WI38 (cell line): ENCODE data around the gene CPE.

ENCODE experiments used
- H3K4me3 ChIP-seq: 2 replicates; pipeline ENCODE4 v1.5.1; 2011; ENCODE audit warnings: low read depth, mild to moderate bottlenecking, control low read depth, low read length
- TF ChIP-seq, protein P1 (sequence below): IDR thresholded peaks from 2 replicates; pipeline ENCODE4 v1.5.1; 2012; ENCODE audit warnings: low read depth, mild to moderate bottlenecking, control low read depth, low read length

The CPE gene

DNA sequence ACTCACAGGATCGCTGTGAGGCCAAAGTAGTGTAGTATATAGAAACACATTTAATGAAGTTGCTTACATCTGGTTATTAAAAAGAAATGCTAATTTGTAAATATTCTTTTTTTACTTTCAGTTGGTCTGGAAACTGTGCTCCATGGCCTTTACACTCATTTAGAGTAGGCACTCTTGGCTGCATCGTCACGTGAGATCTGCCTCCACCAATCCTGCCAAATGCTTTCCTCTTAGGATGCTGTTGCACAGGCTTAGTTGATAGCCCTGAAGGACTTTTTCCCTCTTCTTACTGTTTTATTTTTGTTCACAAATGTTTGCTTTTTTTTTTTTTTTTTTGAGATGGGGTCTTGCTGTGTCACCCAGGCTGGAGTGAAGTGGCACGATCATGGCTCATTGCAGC is 6.3 kb downstream of the CPE start:
- TF ChIP-seq, protein P1, sequence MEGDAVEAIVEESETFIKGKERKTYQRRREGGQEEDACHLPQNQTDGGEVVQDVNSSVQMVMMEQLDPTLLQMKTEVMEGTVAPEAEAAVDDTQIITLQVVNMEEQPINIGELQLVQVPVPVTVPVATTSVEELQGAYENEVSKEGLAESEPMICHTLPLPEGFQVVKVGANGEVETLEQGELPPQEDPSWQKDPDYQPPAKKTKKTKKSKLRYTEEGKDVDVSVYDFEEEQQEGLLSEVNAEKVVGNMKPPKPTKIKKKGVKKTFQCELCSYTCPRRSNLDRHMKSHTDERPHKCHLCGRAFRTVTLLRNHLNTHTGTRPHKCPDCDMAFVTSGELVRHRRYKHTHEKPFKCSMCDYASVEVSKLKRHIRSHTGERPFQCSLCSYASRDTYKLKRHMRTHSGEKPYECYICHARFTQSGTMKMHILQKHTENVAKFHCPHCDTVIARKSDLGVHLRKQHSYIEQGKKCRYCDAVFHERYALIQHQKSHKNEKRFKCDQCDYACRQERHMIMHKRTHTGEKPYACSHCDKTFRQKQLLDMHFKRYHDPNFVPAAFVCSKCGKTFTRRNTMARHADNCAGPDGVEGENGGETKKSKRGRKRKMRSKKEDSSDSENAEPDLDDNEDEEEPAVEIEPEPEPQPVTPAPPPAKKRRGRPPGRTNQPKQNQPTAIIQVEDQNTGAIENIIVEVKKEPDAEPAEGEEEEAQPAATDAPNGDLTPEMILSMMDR = no peak
- H3K4me3 ChIP-seq = no peak overlapping the region

DNA sequence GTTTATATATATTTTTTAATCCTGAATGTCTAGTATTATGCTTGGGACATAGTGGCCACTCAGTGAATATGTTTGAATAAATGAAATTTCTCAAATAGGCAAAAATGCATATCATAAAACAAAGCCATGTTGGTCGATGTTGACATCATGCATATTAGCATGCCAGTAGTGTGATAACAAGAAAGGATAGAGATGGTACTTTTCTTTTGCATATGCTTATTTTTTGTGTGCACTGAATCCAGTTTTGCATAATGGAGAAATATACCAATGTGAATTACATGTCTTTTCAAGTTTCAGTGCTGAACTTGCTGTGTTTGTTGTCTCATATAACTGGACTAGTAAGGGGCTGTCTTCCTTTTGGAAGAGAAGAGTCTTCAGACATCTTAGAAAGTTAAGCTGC is 7.5 kb downstream of the CPE start:
- TF ChIP-seq, protein P1 = no peak
- no peak overlapping the region for H3K4me3 ChIP-seq

DNA sequence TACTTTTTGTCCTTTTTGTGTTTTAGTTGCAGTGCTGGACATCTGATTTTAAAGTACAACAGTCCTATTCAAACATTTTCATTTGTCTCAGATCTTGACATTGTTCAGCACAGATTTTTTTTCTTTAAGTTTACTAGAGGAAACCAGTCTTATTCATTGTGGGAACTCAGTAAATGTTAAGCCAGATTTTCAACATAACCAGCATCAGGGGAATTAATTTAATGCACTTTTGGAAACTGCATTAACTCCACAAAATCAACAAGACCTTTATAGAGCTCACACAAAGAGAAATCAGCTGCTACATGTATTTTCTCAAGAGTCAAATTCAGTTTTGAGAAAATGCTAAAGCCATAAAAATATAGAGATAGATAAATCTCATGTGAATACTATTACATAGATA is 9.9 kb downstream of the CPE start:
- H3K4me3 ChIP-seq = no peak overlapping the region
- TF ChIP-seq, protein P1 = no peak

DNA sequence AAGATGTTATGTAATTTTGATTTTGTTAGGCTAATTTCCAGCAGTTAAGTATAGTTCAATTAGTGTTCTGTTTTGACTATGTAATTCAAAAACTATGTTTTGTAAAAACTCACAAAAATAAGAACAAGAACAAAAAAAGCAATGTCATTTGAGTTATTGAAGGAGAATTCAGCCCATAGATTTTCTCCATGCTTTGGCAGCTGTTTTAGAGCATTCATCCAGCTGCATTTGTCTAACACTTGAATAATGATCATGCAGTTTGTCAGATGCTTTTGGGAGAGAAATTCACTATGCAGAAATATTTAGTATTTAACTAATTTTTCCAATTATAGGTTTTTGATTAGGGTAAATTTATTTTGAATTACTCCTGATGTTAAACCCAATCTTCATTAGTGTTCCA is 14.2 kb downstream of the CPE start:
- TF ChIP-seq, protein P1 = no peak
- H3K4me3 ChIP-seq = no peak overlapping the region

DNA sequence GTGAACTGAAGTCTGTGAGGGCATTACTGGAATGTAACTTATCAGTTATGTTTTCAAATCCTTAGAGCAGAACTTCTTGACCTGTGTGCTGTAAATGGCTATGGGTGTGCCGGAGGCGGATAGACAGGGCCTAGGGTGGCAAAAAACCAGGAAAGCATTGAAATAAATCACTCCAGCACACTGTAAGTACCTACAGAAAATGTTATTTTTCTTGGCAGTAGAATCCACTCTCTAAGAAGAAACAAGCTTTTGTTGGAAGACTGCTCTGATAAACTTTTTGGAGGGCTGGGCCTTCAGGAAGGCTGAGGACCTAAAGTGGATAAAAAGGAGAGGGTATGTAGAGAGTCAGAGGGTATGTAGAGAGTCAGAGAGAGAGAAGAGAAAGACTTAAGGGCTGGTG is 14.9 kb downstream of the CPE start:
- H3K4me3 ChIP-seq = no peak overlapping the region
- TF ChIP-seq, protein P1 = no peak

DNA sequence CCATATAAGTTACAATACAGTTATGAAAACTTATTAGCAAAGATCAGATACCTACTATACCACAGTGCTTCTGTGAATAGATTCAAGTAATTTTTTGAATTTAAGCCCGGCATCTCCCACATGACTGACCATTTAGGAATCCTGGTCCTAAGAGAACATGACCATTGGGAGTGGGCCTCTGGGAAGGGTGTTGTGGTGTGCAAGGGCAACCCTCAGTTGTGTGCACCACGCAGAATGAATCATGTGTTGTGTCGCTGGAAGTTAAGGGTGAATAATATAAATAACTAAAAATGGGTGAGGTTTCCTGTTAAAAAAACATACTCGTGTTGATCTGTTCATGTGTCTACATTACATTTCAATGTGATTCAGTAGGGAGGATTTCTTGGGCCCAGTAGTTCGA is 15.5 kb downstream of the CPE start:
- no peak overlapping the region for H3K4me3 ChIP-seq
- TF ChIP-seq, protein P1 = no peak

DNA sequence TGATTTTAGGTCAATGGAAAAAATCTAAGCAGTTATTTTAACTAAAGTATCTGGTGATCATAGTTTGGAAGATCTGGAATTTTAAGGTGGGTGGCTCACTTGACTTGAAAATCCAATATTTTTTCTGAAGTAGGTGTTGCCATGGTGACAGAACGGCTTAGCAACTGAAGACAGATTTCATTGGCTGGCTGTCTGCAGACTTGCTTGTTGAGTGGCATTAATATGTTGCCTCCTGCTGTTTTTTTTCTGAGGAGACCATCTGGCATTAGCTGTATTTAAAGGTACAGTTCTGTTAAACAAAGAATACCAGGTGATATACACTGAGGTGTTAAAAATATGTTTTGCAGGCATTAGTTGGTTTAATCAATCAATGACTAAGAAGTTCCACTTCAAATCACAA is 19.8 kb downstream of the CPE start:
- no peak overlapping the region for H3K4me3 ChIP-seq
- TF ChIP-seq, protein P1 = no peak
